Measurements from ENCODE around the gene CBX6.

The CBX6 gene

GRCh38 chr22:38842512-38843200, 29.4 kb downstream of the CBX6 start:
- ChIA-PET POLR2A (no interaction called here), CTCF (interaction anchor here (0.8 to 1.2 kb wide), 2 partner anchors 27 to 73 kb away, joined by 3 to 4 read pairs; no protein-coding TSS in a partner anchor)
- DNase-seq (ENCODE audit: extremely low spot score): no peak
- TF ChIP-seq CTCF (IDR thresholded peaks at IDR 0.05; ENCODE audit: control extremely low read depth, extremely low read depth, low read depth, missing control alignments): no peak

- TF ChIP-seq CTCF (IDR thresholded peaks at IDR 0.05; ENCODE audit: control extremely low read depth, extremely low read depth, low read depth, missing control alignments): no peak
- ChIA-PET POLR2A (no interaction called here), CTCF (no interaction called here)
- no peak for DNase-seq (ENCODE audit: extremely low spot score)
These were observed 30.4 kb downstream of the CBX6 start for GRCh38 chr22:38841635-38842034.

- no peak for TF ChIP-seq CTCF (IDR thresholded peaks at IDR 0.05; ENCODE audit: control extremely low read depth, extremely low read depth, low read depth, missing control alignments)
- POLR2A ChIA-PET: no interaction called here
- DNase-seq (ENCODE audit: extremely low spot score): no peak
- CTCF ChIA-PET: no interaction called here
These were observed 30.8 kb downstream of the CBX6 start for GRCh38 chr22:38841211-38841610.

- DNase-seq (ENCODE audit: extremely low spot score): no peak
- CTCF ChIA-PET: no interaction called here
- POLR2A ChIA-PET: no interaction called here
- TF ChIP-seq CTCF (IDR thresholded peaks at IDR 0.05; ENCODE audit: control extremely low read depth, extremely low read depth, low read depth, missing control alignments): no peak
These were observed 31.9 kb downstream of the CBX6 start for GRCh38 chr22:38840129-38840528.

- no peak for DNase-seq (ENCODE audit: extremely low spot score)
- TF ChIP-seq CTCF (IDR thresholded peaks at IDR 0.05; ENCODE audit: control extremely low read depth, extremely low read depth, low read depth, missing control alignments): no peak
- CTCF ChIA-PET: no interaction called here
- POLR2A ChIA-PET: no interaction called here
These were observed 32.3 kb downstream of the CBX6 start for GRCh38 chr22:38839686-38840085.

- CTCF ChIA-PET: interaction anchor here (1.4 kb wide), 2 partner anchors 19 to 68 kb away, joined by 4 read pairs; no protein-coding TSS in a partner anchor
- POLR2A ChIA-PET: no interaction called here
- DNase-seq (ENCODE audit: extremely low spot score): no peak
- TF ChIP-seq CTCF (IDR thresholded peaks at IDR 0.05; ENCODE audit: control extremely low read depth, extremely low read depth, low read depth, missing control alignments): no peak
These were observed 34.5 kb downstream of the CBX6 start for GRCh38 chr22:38837414-38837928.

All from GM10248 (cell line).